Prostate gland (tissue), 2 donors: ENCODE measurements around the gene SASH3. TPM values are rescaled to one million over a fixed set of nuclear protein-coding genes. Genes with fewer than 3 reads are reported as not detected.

Experiments
- DNase-seq: peaks from one replicate; pipeline ENCODE4 v3.0.0-alpha.2; 2019; ENCODE audit warnings: low spot score
- H3K27ac ChIP-seq, 2 donors: fragments of 200-600 bp; sonication (generic); 2 replicates each; pipeline ENCODE4 v1.5.1; 2017 to 2019
- H3K27me3 ChIP-seq: fragments of 200-600 bp; sonication (generic); replicated peaks from 2 replicates; pipeline ENCODE4 v1.5.1; 2019; ENCODE audit not compliant: insufficient read depth
- H3K36me3 ChIP-seq, 2 donors: fragments of 200-600 bp; sonication (generic); 1 replicate in 1 of 2; 2 replicates in 1 of 2; pipeline versions ENCODE4 v1.5.1 to v1.8.1; 2017 to 2019
- H3K4me1 ChIP-seq: fragments of 200-600 bp; sonication (generic); replicated peaks from 2 replicates; pipeline ENCODE4 v1.5.1; 2019
- H3K4me3 ChIP-seq, 2 donors: fragments of 200-600 bp; sonication (generic); 2 replicates each; pipeline ENCODE4 v1.5.1; 2017 to 2019
- H3K9me3 ChIP-seq: fragments of 200-600 bp; sonication (generic); 2 replicates; pipeline ENCODE4 v1.5.1; 2017
- POLR2A ChIP-seq: fragments of 450-650 bp; IDR thresholded peaks from one replicate; pipeline ENCODE4 v1.6.1; 2016; ENCODE audit warnings: antibody characterized with exemption, mild to moderate bottlenecking
- POLR2AphosphoS5 ChIP-seq: sonication (generic); formaldehyde crosslinking; IDR thresholded peaks from one replicate; pipeline ENCODE4 v1.6.1; 2017; ENCODE audit warnings: antibody characterized with exemption
- WGBS: methylation state at CpG from one replicate; pipeline ENCODE4 v1.1.5; 2018; 5-methylcytosine and 5-hydroxymethylcytosine counted together
- intact Hi-C: fragments of 100-400 bp; cut with DNase I; formaldehyde crosslinking; loops from one replicate; pipeline ENCODE4 v1.14.2; 2022
- total RNA-seq, 2 donors: library from RNA; depleted of rRNA; stranded (reverse); fragments of >200 nt; gene quantifications; one replicate each; pipeline ENCODE4 v1.1.0, GENCODE V29; 2016
- TF ChIP-seq, protein P1 (sequence below), 4 experiments: fragments of 200-600 bp in 2 of 4; fragments of 450-650 bp in 2 of 4; sonication (generic) in 2 of 4; IDR thresholded peaks; 1 replicate in 3 of 4; 2 replicates in 1 of 4; pipeline ENCODE4 v1.5.1; 2016 to 2019; ENCODE audit warnings: antibody characterized with exemption in 4 of 4, mild to moderate bottlenecking in 2 of 4, moderate library complexity in 2 of 4

SASH3 gene
- total RNA-seq, 2 donors from 2014 or later: 2.2 to 5.8 TPM

DNA sequence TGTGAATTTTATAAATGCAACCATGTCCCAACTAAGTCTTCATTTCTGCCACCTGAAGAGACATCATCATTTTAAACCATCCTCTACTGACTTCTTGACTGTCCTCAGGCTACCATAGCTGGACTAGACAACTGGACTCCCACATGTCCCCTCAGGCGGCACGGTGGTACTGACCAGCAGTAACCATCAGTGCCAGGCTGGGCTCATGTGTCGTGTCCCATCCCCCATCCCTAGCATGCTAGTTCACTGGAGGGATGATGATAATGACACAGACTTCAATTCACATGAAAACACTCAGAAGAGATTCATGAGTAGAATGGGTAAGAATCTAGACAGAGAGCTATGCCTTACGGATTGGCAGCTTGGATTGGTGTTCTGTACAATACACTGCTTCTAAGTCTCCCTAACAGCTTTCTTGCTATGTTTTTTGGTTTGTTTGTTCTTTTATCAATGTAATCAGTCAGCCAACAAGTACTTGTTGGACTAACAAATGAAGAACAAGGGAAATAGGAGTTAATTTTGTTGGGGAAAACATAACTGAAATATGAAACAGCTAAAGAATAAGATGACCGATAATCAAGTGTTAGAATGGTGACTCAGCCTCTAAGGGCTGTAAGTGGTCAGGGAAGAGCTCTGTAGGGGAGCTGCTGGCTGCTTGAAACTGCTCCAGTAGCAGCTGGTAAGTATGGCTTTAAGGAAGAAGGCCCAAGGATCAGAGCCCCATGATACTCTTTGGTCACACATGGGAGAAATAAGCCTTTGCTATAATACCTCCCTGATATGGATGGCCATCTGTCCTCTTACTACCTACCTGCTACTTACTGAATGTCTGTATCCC is 53.6 kb downstream of the SASH3 start:
- DNase-seq: no peak
- no peaks in the 10 kb centered on the region for H3K27me3 ChIP-seq
- H3K9me3 ChIP-seq: no peaks in the 10 kb centered on the region
- TF ChIP-seq POLR2AphosphoS5 (no peak), POLR2A (no peak)
- TF ChIP-seq, protein P1, sequence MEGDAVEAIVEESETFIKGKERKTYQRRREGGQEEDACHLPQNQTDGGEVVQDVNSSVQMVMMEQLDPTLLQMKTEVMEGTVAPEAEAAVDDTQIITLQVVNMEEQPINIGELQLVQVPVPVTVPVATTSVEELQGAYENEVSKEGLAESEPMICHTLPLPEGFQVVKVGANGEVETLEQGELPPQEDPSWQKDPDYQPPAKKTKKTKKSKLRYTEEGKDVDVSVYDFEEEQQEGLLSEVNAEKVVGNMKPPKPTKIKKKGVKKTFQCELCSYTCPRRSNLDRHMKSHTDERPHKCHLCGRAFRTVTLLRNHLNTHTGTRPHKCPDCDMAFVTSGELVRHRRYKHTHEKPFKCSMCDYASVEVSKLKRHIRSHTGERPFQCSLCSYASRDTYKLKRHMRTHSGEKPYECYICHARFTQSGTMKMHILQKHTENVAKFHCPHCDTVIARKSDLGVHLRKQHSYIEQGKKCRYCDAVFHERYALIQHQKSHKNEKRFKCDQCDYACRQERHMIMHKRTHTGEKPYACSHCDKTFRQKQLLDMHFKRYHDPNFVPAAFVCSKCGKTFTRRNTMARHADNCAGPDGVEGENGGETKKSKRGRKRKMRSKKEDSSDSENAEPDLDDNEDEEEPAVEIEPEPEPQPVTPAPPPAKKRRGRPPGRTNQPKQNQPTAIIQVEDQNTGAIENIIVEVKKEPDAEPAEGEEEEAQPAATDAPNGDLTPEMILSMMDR (IDR thresholded peaks at IDR 0.05): no peak
- no peaks in the 10 kb centered on the region for H3K36me3 ChIP-seq
- no peaks in the 10 kb centered on the region for H3K4me1 ChIP-seq
- 85% methylated on average over 5 of the region's 5 CpGs for WGBS
- H3K27ac ChIP-seq: no peak overlapping the region
- no peak overlapping the region for H3K4me3 ChIP-seq
- intact Hi-C loops: no loop called here

DNA sequence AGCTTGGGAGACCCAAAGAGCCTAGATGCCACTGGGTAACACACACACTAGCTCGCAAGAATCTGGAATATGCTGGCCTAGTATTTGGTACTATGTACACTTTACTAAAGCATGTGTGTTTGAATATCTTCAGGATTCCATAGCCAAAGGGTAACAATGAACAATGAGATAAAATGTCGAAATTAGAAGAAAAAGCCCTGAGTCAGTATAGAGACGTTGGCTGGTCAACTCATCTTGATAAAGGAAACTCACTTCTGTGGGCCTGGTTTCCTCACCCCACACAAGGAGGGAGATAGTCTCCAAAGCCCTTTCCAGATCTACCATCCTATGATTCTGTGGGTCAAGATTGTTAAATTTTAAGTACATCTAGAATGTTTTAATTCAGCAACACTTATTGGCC is 57.1 kb downstream of the SASH3 start:
- no peaks in the 10 kb centered on the region for H3K36me3 ChIP-seq
- 89% methylated on average over 3 of the region's 3 CpGs for WGBS
- intact Hi-C loops: no loop called here

DNA sequence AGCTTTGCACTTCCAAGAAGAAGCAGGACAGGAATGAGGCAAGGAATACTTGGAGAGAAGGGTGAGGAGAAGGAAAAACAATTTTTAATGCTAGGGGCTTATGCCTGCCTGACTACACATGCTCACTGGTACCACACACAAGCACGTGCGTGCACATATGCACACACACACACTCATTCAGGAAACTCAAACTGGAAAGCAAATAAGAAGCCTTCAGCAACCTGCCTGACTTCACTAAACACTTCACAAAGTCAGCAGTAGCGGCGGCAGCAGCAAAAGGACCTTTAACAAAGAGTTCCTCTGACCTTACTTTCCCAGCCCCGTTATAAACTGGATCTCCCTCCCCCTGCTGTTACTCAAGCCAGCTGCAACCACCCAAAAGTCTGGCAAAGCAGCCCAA is 60.6 kb downstream of the SASH3 start:
- TF ChIP-seq, protein P1 (IDR thresholded peaks at IDR 0.05): no peak
- TF ChIP-seq POLR2AphosphoS5: no peak
- TF ChIP-seq POLR2A: no peak
- H3K27me3 ChIP-seq: no peaks in the 10 kb centered on the region
- no peaks in the 10 kb centered on the region for H3K9me3 ChIP-seq
- no peak for DNase-seq
- no peak overlapping the region for H3K27ac ChIP-seq
- WGBS: 18% methylated on average over 5 of the region's 5 CpGs
- H3K4me3 ChIP-seq: no peak overlapping the region
- no peaks in the 10 kb centered on the region for H3K4me1 ChIP-seq
- H3K36me3 ChIP-seq: no peaks in the 10 kb centered on the region
- intact Hi-C loops: loop anchor here (10.0 kb wide), 1 partner anchor 64 kb away; the partner anchor contains the start of gene UTP14A

More for the DNA sequence above, 57.1 kb downstream of the SASH3 start:
- no peak overlapping the region for H3K27ac ChIP-seq
- H3K27me3 ChIP-seq: no peaks in the 10 kb centered on the region
- no peak for DNase-seq
- no peaks in the 10 kb centered on the region for H3K9me3 ChIP-seq
- no peaks in the 10 kb centered on the region for H3K4me1 ChIP-seq
- TF ChIP-seq POLR2A (no peak), POLR2AphosphoS5 (no peak)
- TF ChIP-seq, protein P1 (IDR thresholded peaks at IDR 0.05): no peak
- no peak overlapping the region for H3K4me3 ChIP-seq

DNA sequence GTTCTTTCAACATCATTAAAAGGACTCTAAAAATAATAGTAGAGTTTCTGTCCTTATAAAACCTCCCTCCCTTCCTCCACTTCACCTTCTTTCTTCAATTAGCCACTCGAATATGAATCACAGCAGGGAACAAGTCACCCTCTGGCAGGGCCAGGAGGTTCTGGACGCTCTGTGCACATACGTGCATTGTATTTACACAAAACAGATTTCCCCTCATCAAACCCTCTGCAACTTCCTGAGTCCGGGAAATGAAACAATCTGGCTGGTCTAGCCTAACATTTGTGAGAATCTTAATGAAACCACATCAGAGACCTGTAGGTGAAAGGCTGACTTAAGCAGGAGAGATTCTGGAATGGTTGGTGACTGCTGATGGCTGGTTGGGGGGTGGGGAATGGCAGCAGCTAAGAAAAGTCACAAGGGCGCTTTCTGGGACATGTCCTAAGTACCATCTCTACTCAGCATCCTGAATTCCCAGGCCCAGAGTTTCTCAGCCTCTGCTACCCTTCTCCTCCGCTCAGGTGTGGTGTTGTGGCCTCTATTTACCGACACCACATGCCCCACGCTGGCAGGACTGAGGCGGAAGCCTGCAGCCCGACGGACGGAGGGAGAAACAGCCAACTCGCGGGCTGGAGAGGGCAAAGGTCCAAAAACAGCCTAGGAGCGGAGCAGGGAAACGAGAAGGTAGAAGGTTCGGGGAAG is 62.9 kb downstream of the SASH3 start:
- peak; percentile 13 for TF ChIP-seq POLR2AphosphoS5
- TF ChIP-seq, protein P1 (IDR thresholded peaks at IDR 0.05): no peak
- intact Hi-C loops: loop anchor here (10.0 kb wide), 1 partner anchor 62 kb away; the partner anchor contains the start of gene UTP14A
- WGBS: 1% methylated on average over 17 of the region's 17 CpGs

More for the DNA sequence above, 62.9 kb downstream of the SASH3 start:
- peak overlapping the region; percentile 49 to 59 for H3K4me3 ChIP-seq
- H3K27ac ChIP-seq: peak overlapping the region; percentile 82 to 84
- peak; percentile 15 for DNase-seq
- no peaks in the 10 kb centered on the region for H3K9me3 ChIP-seq
- no peaks in the 10 kb centered on the region for H3K36me3 ChIP-seq
- no peaks in the 10 kb centered on the region for H3K27me3 ChIP-seq
- no peaks in the 10 kb centered on the region for H3K4me1 ChIP-seq
